Activated CD8-positive, alpha-beta memory T cell treated with anti-CD3 and anti-CD28 coated beads, Interleukin-2, amount 50 U/mL, for 1 hour (primary cell): ENCODE measurements around the gene ARHGAP12.
"Not testable (repeated sequence)": the region's sequence is repeated elsewhere in the genome, so short reads cannot be mapped to it uniquely, and the experiment has no call there.

Experiments
- DNase-seq: peaks from one replicate; pipeline ENCODE4 v3.0.0-alpha.2; 2020; ENCODE audit errors: extremely low read depth

ARHGAP12 gene

DNA sequence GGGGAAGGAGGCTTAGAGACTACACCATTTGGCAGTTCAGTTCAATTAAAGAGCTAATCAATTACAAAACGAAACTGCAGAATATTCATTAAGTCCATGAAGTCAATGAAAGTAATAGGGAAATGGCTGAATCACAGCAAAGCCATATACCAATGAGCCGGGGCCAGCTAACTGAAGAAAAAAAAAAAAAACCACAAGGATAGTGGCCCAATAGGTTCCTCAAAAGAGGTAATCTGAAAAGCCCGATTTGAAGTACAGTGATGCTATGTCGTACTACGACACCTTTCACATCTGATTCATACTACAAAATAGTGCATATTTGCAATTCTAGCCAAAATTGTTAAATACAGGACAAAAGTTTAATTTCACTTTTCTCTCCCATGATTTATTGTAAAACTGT, 2.5 kb downstream of the ARHGAP12 start:
- DNase-seq = no peak

- no peak for DNase-seq
Observed at GRCh38 chr10:31924833-31925232, 3.8 kb downstream of the ARHGAP12 start.

- DNase-seq = no peak
Observed at GRCh38 chr10:31923389-31923788, 5.2 kb downstream of the ARHGAP12 start.

DNA sequence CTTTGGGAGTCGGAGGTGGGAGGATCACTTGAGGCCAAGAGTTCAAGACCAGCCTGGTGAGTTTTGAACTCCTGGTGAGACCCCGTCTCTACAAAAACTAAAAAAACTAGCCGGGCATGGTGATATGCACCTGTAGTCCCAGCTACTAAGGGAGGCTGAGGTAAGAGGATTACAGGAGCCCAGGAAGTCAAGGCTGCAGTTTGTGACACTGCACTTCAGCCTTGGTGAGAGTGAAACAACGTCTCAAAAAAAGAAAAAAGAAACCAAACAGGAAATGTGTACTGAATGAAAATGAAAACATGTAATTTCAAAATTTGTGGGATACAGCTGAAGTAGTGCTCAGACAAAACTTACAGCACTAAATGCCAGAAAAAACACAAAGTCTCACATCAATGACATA, 7.6 kb downstream of the ARHGAP12 start:
- DNase-seq = no peak

GRCh38 chr10:31920538-31920937, 8.1 kb downstream of the ARHGAP12 start:
- no peak for DNase-seq

- DNase-seq = no peak
Observed at GRCh38 chr10:31918671-31919409, 9.8 kb downstream of the ARHGAP12 start.

- DNase-seq = no peak
Observed at GRCh38 chr10:31914370-31914769, 14.3 kb downstream of the ARHGAP12 start.

- DNase-seq = no peak
Observed at GRCh38 chr10:31912898-31913850, 15.5 kb downstream of the ARHGAP12 start.

DNA sequence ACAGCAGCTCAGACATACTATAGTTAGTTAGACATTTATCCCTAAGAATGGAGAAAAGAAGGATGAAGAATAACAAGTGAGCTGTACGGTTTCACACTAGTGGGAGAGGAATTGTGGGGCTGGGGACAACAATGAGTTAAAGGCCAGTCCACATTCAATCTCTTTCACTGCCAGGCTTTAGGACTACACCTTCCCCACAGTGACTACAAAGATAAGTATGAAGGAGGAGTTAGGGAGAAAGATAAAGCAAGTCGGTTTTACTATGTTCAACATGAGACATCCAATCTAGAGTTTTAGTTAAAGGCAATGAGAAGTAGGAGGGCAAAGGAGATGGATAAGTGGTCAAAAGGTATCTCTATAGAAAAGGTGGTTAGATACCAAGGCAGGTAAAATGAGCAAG, 16.3 kb downstream of the ARHGAP12 start:
- DNase-seq = no peak

- DNase-seq = no peak
Observed at GRCh38 chr10:31910016-31910415, 18.6 kb downstream of the ARHGAP12 start.

GRCh38 chr10:31908157-31908556, 20.5 kb downstream of the ARHGAP12 start:
- DNase-seq = no peak

- no peak for DNase-seq
Observed at GRCh38 chr10:31906039-31906438, 22.6 kb downstream of the ARHGAP12 start.

GRCh38 chr10:31905586-31905985, 23.0 kb downstream of the ARHGAP12 start:
- no peak for DNase-seq

DNA sequence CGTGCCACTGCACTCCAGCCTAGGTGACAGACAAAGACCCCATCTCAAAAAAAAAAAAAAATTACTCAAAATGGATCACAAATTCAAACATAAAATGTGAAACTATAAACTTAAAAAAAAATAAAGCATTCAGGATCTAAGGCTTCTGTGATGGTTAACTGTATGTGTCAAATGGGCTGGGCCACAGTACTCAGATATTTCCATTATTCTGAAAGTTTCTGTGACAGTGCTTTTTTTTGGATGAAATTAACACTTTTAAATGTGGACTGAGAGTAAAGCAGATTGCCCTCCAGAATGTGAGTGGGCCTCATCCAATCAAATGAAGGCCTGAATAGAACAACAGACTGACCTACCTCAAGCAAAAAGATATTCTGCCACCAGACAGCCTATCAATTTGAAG, 26.0 kb downstream of the ARHGAP12 start:
- no peak for DNase-seq

- DNase-seq = no peak
Observed at GRCh38 chr10:31897506-31897905, 31.1 kb downstream of the ARHGAP12 start.

- no peak for DNase-seq
Observed at GRCh38 chr10:31896968-31897384, 31.7 kb downstream of the ARHGAP12 start.

GRCh38 chr10:31895722-31896121, 32.9 kb downstream of the ARHGAP12 start:
- not testable (repeated sequence) for DNase-seq

GRCh38 chr10:31888442-31888841, 40.2 kb downstream of the ARHGAP12 start:
- no peak for DNase-seq

DNA sequence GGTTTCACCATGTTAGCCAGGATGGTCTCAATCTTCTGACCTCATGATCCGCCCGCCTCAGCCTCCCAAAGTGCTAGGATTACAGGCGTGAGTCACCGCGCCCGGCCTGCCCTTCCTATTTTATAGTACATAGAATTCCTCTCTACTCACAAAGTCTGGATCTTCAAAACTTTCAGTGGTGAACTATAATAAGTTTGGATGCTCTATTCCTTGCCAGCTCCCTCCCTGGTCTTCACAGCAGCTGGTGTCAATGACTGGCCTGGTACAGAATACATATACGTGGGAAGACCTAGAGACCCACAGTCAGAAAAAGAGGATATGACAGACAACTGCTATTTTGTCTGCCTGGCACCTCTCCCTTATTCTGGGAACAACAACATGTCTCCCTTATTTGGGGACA, 40.8 kb downstream of the ARHGAP12 start:
- no peak for DNase-seq

DNA sequence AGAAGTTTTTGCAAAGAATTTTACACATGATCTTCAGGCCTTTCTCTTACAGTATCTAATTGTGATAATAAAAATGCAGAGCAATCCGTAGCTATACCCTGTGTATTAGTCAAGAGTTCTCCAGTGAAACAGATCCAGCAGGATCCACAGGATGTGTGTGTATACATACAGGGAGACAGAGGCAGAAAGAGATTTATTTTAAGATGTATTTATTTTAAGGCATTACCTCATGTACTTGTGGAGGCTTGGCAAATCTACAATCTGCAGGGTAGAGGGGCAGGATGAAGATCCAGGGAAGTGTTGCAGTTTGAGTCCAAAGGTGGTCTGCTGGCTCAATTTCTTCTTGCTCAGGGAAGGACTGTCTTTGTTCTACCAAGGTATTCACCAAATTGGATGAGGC, 41.7 kb downstream of the ARHGAP12 start:
- no peak for DNase-seq

DNA sequence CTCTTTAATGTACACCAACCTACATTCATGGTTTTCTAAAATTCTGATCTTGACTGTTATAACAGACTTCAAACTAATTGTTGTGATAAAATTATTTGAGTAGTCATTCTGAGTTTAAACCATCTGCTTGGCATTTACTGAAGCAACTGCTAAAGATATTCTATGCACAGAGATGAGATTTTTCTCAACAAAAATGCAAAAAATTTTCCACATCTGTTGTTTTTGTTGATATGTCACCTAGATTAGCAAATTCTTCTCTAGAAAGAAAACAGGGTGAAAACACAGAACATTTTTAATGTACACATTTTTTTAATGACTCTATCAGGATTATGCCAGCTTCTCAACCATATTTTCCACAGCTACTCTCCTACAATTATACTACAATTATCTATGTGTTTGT, 42.7 kb downstream of the ARHGAP12 start:
- no peak for DNase-seq

DNA sequence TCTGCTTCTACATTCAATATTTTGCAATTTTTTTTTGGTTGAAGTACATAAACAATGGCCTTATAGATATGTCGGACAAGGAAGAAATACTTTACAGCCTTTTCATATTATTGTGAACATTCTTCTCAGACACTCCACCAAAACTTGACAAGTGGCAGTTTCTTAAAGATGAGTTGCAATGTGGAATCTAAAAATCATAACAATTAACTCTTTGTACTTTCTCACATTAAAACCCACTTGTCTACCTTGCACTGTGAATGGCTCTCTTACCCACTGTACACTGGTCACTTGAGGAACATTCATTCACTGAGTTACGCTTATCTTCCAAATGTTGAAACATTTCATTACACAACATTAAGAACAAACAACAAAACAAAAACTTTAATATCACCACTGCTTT, 44.2 kb downstream of the ARHGAP12 start:
- no peak for DNase-seq

- no peak for DNase-seq
Observed at GRCh38 chr10:31883397-31883796, 45.2 kb downstream of the ARHGAP12 start.
